ENCODE results near the gene ATAD1.

DNA sequence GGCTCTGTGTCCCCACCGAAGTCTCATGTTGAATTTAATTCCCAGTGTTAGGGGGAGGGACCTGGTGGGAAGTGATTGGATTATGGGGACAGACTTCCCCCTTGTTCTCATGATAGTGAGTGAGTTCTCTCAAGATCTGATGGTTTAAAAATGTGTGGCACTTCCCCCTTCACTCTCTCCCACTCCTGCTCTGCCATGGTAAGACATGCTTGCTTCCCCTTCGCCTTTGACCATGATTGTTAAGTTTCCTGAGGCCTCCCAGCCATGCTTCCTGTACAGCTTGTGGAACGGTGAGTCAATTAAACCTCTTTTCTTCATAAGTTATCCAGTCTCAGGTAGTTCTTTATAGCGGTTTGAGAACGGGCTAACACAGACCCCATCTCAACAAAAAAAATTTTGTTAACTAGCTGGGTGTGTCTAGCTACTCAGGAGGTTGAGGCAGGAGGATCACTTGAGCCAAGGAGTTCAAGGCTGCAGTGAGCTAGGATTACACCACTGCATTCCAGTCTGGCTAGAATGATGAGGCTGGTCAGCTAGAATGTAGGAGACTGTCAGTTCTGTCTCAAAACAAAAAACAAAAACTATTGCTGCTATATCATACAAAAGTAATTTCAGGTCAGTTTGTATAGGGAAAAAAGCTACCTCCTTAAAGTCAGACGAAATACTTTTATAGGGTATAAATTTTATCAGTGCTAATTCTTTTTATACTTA lies 57.7 kb downstream of the ATAD1 start:
- TF ChIP-seq, protein P1, sequence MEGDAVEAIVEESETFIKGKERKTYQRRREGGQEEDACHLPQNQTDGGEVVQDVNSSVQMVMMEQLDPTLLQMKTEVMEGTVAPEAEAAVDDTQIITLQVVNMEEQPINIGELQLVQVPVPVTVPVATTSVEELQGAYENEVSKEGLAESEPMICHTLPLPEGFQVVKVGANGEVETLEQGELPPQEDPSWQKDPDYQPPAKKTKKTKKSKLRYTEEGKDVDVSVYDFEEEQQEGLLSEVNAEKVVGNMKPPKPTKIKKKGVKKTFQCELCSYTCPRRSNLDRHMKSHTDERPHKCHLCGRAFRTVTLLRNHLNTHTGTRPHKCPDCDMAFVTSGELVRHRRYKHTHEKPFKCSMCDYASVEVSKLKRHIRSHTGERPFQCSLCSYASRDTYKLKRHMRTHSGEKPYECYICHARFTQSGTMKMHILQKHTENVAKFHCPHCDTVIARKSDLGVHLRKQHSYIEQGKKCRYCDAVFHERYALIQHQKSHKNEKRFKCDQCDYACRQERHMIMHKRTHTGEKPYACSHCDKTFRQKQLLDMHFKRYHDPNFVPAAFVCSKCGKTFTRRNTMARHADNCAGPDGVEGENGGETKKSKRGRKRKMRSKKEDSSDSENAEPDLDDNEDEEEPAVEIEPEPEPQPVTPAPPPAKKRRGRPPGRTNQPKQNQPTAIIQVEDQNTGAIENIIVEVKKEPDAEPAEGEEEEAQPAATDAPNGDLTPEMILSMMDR (IDR thresholded peaks at IDR 0.05), result no peak
- TF ChIP-seq POLR2A (IDR thresholded peaks at IDR 0.05), result no peak
- TF ChIP-seq EP300 (IDR thresholded peaks at IDR 0.05), result no peak

Data from gastroesophageal sphincter (tissue), 3 donors.